Measurements from ENCODE around the gene TFEB. TPM values are rescaled to one million over a fixed set of nuclear protein-coding genes. Genes with fewer than 3 reads are reported as not detected.

Gene TFEB
- total RNA-seq, 1 donor from 2014 or later = 36.5 TPM

GRCh38 chr6:41689171-41690008 is 46.0 kb downstream of the TFEB start:
- H3K27me3 ChIP-seq (ENCODE audit: low read depth) = no peaks in the 10 kb centered on the region
- H3K9me3 ChIP-seq = no peaks in the 10 kb centered on the region
- H3K4me3 ChIP-seq = no peak overlapping the region
- no peaks in the 10 kb centered on the region for H3K4me1 ChIP-seq
- peaks cover 71% of the 10 kb centered on the region for H3K36me3 ChIP-seq
- intact Hi-C loops (cut with DNase I) = no loop called here
- TF ChIP-seq CTCF (IDR thresholded peaks at IDR 0.05) = no peak
- DNase-seq (peak; percentile 15), ATAC-seq (no peak)
- H3K27ac ChIP-seq = no peak overlapping the region

GRCh38 chr6:41688256-41688965 is 47.0 kb downstream of the TFEB start:
- H3K4me1 ChIP-seq = peaks cover 6% of the 10 kb centered on the region
- no peak for TF ChIP-seq CTCF (IDR thresholded peaks at IDR 0.05)
- H3K27ac ChIP-seq = no peak overlapping the region
- peaks cover 74% of the 10 kb centered on the region for H3K36me3 ChIP-seq
- ATAC-seq (no peak), DNase-seq (peak; percentile 35)
- H3K4me3 ChIP-seq = no peak overlapping the region
- H3K27me3 ChIP-seq (ENCODE audit: low read depth) = no peaks in the 10 kb centered on the region
- intact Hi-C loops (cut with DNase I) = no loop called here
- no peaks in the 10 kb centered on the region for H3K9me3 ChIP-seq

- Histone ChIP-seq H3K9me3 (no peaks in the 10 kb centered on the region), H3K4me1 (peaks cover 13% of the 10 kb centered on the region), H3K4me3 (no peak overlapping the region), H3K27ac (no peak overlapping the region), H3K27me3 (ENCODE audit: low read depth) (no peaks in the 10 kb centered on the region), H3K36me3 (peaks cover 74% of the 10 kb centered on the region)
- no peak for ATAC-seq
- no peak for TF ChIP-seq CTCF (IDR thresholded peaks at IDR 0.05)
- intact Hi-C loops (cut with DNase I) = no loop called here
- DNase-seq = peak; percentile 37
These were observed 47.8 kb downstream of the TFEB start for GRCh38 chr6:41687501-41688175.

GRCh38 chr6:41685641-41686380 is 49.6 kb downstream of the TFEB start:
- intact Hi-C loops (cut with DNase I) = no loop called here
- H3K9me3 ChIP-seq = no peaks in the 10 kb centered on the region
- H3K36me3 ChIP-seq = peaks cover 65% of the 10 kb centered on the region
- no peak for DNase-seq
- ATAC-seq = no peak
- no peaks in the 10 kb centered on the region for H3K27me3 ChIP-seq (ENCODE audit: low read depth)
- no peak overlapping the region for H3K4me3 ChIP-seq
- H3K27ac ChIP-seq = no peak overlapping the region
- peaks cover 23% of the 10 kb centered on the region for H3K4me1 ChIP-seq
- TF ChIP-seq CTCF (IDR thresholded peaks at IDR 0.05) = no peak

Measured in lower lobe of right lung (tissue), 2 donors.